Breast epithelium (tissue), 4 donors: ENCODE data around the gene IL25. TPM values are rescaled to one million over a fixed set of nuclear protein-coding genes. Genes with fewer than 3 reads are reported as not detected.

Source experiments
- DNase-seq, 2 donors: peaks; one replicate each; pipeline ENCODE4 v3.0.0-alpha.2; 2019; ENCODE audit warnings: low spot score in 2 of 2
- H3K27ac ChIP-seq, 2 donors: fragments of 200-600 bp; sonication (generic) in 1 of 2; one replicate each; pipeline ENCODE4 v1.5.1; 2016 to 2019; ENCODE audit warnings: mild to moderate bottlenecking in 1 of 2
- H3K27me3 ChIP-seq, 2 donors: fragments of 200-600 bp; sonication (generic) in 1 of 2; one replicate each; pipeline versions ENCODE4 v1.5.1 to v1.6.0; 2017 to 2019; ENCODE audit warnings: control low read depth in 1 of 2, mild to moderate bottlenecking in 1 of 2
- H3K36me3 ChIP-seq: fragments of 200-600 bp; one replicate; pipeline ENCODE4 v1.5.1; 2019
- H3K4me1 ChIP-seq, 2 donors: fragments of 200-600 bp; sonication (generic); one replicate each; pipeline ENCODE4 v1.5.1; 2016 to 2019; ENCODE audit warnings: control low read depth in 1 of 2
- H3K4me3 ChIP-seq, 3 donors: fragments of 200-600 bp; sonication (generic); 1 replicate in 2 of 3; 2 replicates in 1 of 3; pipeline ENCODE4 v1.5.1; 2016 to 2019; ENCODE audit warnings: mild to moderate bottlenecking in 3 of 3, moderate library complexity in 2 of 3
- H3K9me3 ChIP-seq, 2 donors: fragments of 200-600 bp; sonication (generic) in 1 of 2; one replicate each; pipeline ENCODE4 v1.5.1; 2016 to 2019; ENCODE audit warnings: control low read depth in 1 of 2
- POLR2A ChIP-seq: fragments of 450-650 bp; IDR thresholded peaks from one replicate; pipeline ENCODE4 v1.6.1; 2016; ENCODE audit warnings: antibody characterized with exemption, mild to moderate bottlenecking, moderate library complexity
- POLR2AphosphoS5 ChIP-seq, 3 donors: sonication (generic); formaldehyde crosslinking; IDR thresholded peaks; one replicate each; pipeline ENCODE4 v1.6.1; 2017; ENCODE audit warnings: antibody characterized with exemption in 3 of 3
- intact Hi-C: fragments of 100-400 bp; cut with DNase I; formaldehyde crosslinking; loops from one replicate; pipeline ENCODE4 v1.15.1; 2023; ENCODE audit warnings: low total_unique reads
- total RNA-seq, 3 donors: library from RNA; depleted of rRNA; stranded (reverse); fragments of >200 nt; gene quantifications; one replicate each; pipeline ENCODE4 v1.1.0, GENCODE V29; 2016
- TF ChIP-seq, protein P1 (sequence below), 3 donors: fragments of 450-650 bp; IDR thresholded peaks; one replicate each; pipeline ENCODE4 v1.5.1; 2016 to 2017; ENCODE audit warnings: antibody characterized with exemption in 3 of 3, mild to moderate bottlenecking in 3 of 3, moderate library complexity in 3 of 3

IL25 gene
- total RNA-seq, 3 donors from 2014 or later, result not detected

DNA sequence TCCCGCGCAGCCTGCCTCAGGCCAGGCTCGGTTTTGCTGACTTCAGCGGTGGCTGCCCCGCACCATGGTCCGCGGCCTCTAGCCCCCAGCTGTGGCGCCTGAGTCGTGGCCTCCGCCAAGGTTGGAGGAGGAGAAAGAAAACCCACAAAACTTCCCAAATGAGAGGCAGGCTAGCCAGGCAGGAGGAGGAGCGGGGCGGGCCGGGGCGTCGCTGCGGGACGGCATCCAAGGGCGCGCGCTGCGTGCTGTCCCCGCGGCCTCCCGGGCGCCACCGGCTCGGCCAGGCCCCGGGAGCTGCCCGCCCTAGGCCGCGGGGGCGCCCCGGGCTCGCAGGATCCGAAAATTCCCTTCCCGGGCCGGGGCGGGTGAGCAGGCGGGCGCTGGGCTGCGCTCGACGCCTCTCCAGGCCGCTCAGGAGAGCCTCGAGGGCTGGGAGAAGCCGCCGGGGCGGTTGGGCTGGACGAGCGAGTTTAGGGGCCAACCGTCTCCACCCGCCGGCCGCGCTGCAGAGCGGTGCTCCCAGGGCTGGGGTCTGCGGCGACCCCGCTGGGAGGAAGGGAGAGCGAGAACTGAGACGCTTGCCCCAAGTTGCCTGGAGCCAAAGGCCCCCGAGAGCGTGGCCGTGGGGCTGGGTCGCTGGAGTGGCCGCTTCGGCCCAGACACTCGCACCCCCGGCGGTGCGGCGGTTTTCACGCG, 7.4 kb upstream of the IL25 start, which contains the start of gene EFS:
TSS of gene EFS (minus strand) at position 137 of the 696 bp plus-strand sequence. CDS start 147 bp downstream, outside the sequence.
- peak within 1 kb of the TSS; percentile 98 to 99 for H3K27ac ChIP-seq
- H3K36me3 ChIP-seq, result no peaks in the 10 kb centered on the region
- no peaks in the 10 kb centered on the region for H3K9me3 ChIP-seq
- H3K4me3 ChIP-seq, result peak within 1 kb of the TSS; percentile 60 to 88 (median 65)
- H3K27me3 ChIP-seq, result no peaks in the 10 kb centered on the region
- peaks cover 6 to 10% of the 10 kb centered on the region in 2 donors for H3K4me1 ChIP-seq
- peak; percentile 39 to 76 for DNase-seq
- peak in 1 of 3 donors; percentile 47 for TF ChIP-seq POLR2AphosphoS5 (IDR thresholded peaks at IDR 0.05)
- TF ChIP-seq, protein P1, sequence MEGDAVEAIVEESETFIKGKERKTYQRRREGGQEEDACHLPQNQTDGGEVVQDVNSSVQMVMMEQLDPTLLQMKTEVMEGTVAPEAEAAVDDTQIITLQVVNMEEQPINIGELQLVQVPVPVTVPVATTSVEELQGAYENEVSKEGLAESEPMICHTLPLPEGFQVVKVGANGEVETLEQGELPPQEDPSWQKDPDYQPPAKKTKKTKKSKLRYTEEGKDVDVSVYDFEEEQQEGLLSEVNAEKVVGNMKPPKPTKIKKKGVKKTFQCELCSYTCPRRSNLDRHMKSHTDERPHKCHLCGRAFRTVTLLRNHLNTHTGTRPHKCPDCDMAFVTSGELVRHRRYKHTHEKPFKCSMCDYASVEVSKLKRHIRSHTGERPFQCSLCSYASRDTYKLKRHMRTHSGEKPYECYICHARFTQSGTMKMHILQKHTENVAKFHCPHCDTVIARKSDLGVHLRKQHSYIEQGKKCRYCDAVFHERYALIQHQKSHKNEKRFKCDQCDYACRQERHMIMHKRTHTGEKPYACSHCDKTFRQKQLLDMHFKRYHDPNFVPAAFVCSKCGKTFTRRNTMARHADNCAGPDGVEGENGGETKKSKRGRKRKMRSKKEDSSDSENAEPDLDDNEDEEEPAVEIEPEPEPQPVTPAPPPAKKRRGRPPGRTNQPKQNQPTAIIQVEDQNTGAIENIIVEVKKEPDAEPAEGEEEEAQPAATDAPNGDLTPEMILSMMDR (IDR thresholded peaks at IDR 0.05), result no peak
- no peak for TF ChIP-seq POLR2A
- intact Hi-C loops, result loop anchor here (10.0 kb wide), 1 partner anchor 80 kb away; the partner anchor contains the start of gene HOMEZ

DNA sequence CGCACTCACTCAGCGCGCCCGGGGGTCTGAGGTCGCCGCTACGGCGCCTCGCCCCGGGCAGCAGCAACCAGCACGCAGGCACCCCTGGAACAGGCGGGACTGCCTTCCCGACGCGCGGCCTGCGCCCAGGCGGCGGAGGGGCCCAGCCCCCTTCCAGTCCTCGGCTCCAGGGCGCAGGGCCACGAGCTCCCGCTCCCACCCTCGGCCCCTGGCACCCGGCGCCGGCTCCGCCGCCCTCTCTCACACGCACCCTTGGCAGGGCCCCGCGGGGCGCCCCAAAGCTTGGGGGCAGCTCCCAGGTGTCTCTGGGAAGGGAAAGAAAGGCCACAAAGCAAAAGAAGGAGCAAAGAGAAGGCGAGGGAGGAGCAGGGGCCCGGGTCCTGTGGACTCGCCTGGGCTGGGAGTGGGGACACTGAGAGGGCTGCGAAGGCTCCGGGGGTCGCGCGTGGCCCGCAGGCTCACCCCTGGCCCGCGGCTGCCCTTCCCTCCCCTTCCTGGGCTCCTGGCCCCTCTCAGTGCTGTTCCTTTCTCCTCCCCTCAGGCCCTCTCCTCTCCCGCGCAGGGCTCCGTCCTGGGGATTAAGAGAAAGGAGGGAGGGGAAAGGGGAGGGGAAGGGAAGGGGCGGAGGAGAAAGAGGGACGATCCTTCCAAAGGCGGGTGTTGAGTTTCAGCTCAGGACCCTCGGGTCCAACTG, 6.7 kb upstream of the IL25 start:
- TF ChIP-seq, protein P1 (IDR thresholded peaks at IDR 0.05), result no peak
- TF ChIP-seq POLR2AphosphoS5 (IDR thresholded peaks at IDR 0.05) (peak in 2 of 3 donors; percentile 76 to 81), POLR2A (peak; percentile 71)
- no peaks in the 10 kb centered on the region for H3K9me3 ChIP-seq

DNA sequence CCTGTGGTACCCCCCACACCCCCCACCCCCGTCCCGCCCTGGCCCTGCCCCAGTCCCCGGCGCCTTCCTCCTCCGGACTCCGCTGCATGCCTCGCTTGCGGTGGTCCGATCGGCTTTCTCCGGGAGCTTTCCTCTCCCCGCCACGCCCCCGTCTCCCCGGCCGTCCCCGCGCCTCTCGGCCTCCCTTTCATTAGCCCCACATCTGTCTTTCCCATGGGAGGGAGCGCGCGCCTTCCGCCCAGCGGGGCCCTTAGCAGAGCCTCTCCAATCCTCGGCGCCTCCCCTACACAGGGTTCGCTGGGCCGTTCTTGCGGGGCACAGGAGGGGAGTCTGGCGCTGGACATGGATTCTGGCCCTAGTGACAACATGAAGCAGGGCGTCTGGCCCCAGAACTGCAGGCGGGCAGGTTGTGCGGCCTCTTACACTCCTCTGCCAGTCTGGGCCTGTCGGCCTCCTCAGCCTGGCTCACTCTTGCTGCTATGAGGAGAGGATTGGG, 6.1 kb upstream of the IL25 start:
- Histone ChIP-seq H3K27me3 (no peaks in the 10 kb centered on the region), H3K9me3 (no peaks in the 10 kb centered on the region), H3K36me3 (no peaks in the 10 kb centered on the region), H3K27ac (peak overlapping the region; percentile 98 to 99), H3K4me3 (peak overlapping the region; percentile 60 to 88 (median 65)), H3K4me1 (peaks cover 6 to 8% of the 10 kb centered on the region in 2 donors)
- TF ChIP-seq POLR2A, result peak; percentile 16
- TF ChIP-seq POLR2AphosphoS5 (IDR thresholded peaks at IDR 0.05), result peak in 1 of 3 donors; percentile 2
- TF ChIP-seq, protein P1 (IDR thresholded peaks at IDR 0.05), result no peak
- intact Hi-C loops, result loop anchor here (10.0 kb wide), 1 partner anchor 82 kb away; the partner anchor contains the start of gene HOMEZ
- DNase-seq, result peak; percentile 67 to 69

More for the DNA sequence above, 6.7 kb upstream of the IL25 start:
- Histone ChIP-seq H3K27me3 (no peaks in the 10 kb centered on the region), H3K4me1 (peaks cover 6 to 10% of the 10 kb centered on the region in 2 donors), H3K4me3 (peak overlapping the region; percentile 60 to 88 (median 65)), H3K36me3 (no peaks in the 10 kb centered on the region), H3K27ac (peak overlapping the region; percentile 98 to 99)
- intact Hi-C loops, result loop anchor here (10.0 kb wide), 1 partner anchor 81 kb away; the partner anchor contains the start of gene HOMEZ
- peak; percentile 64 to 77 for DNase-seq

DNA sequence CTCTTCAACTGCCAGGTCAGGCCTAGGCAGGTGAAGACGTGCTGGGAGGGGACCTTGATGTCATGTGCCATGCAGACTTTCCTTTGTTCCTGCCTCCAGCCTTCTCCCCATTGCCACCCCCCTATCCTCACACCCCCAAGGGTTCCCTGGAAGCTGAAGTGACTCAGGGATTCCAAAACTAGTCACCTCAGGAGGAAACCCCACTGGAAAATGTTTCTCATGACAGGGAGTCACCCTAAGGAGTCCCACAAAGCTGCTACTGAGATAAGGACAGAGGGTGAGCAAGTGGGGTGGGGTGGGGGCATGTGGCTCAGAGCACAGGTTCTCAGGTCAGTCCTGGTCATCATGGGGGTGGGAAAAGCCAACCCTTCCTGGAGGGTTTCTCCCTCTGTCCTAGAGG, 2.4 kb upstream of the IL25 start:
- Histone ChIP-seq H3K27me3 (no peaks in the 10 kb centered on the region), H3K4me1 (no peaks in the 10 kb centered on the region), H3K36me3 (no peaks in the 10 kb centered on the region), H3K9me3 (no peaks in the 10 kb centered on the region), H3K4me3 (no peak overlapping the region), H3K27ac (no peak overlapping the region)
- intact Hi-C loops, result no loop called here
- TF ChIP-seq, protein P1 (IDR thresholded peaks at IDR 0.05), result no peak
- TF ChIP-seq POLR2AphosphoS5 (IDR thresholded peaks at IDR 0.05) (no peak), POLR2A (no peak)
- DNase-seq, result no peak
